Choroid plexus epithelial cell (primary cell): ENCODE results near the gene DROSHA.

Experiments used
- DNase-seq: peaks from one replicate; pipeline ENCODE4 v3.0.0-alpha.2; 2010; ENCODE audit warnings: low read depth
- H3K4me3 ChIP-seq: 2 replicates; pipeline ENCODE4 v1.5.1; 2011; ENCODE audit warnings: low read depth, mild to moderate bottlenecking, control low read depth, low read length, moderate library complexity
- CTCF ChIP-seq: conservative IDR thresholded peaks from 2 replicates; pipeline ENCODE4 v1.5.1; 2011; ENCODE audit warnings: low read depth, mild to moderate bottlenecking, control low read depth, inconsistent platforms, low read length, moderate library complexity

DROSHA gene

GRCh38 chr5:31471040-31471439, 60.9 kb downstream of the DROSHA start:
- TF ChIP-seq CTCF = no peak
- no peak overlapping the region for H3K4me3 ChIP-seq
- DNase-seq = no peak

GRCh38 chr5:31470608-31471007, 61.3 kb downstream of the DROSHA start:
- H3K4me3 ChIP-seq = no peak overlapping the region
- DNase-seq = peak; percentile 38
- TF ChIP-seq CTCF = no peak

GRCh38 chr5:31469886-31470285, 62.0 kb downstream of the DROSHA start:
- no peak overlapping the region for H3K4me3 ChIP-seq
- peak; percentile 34 for DNase-seq
- no peak for TF ChIP-seq CTCF

GRCh38 chr5:31469466-31469865, 62.4 kb downstream of the DROSHA start:
- TF ChIP-seq CTCF = no peak
- no peak overlapping the region for H3K4me3 ChIP-seq

GRCh38 chr5:31465291-31465690, 66.6 kb downstream of the DROSHA start:
- H3K4me3 ChIP-seq = no peak overlapping the region
- no peak for TF ChIP-seq CTCF
- DNase-seq = no peak

More at GRCh38 chr5:31469466-31469865, 62.4 kb downstream of the DROSHA start:
- no peak for DNase-seq

GRCh38 chr5:31464081-31464480, 67.8 kb downstream of the DROSHA start:
- no peak for DNase-seq
- H3K4me3 ChIP-seq = no peak overlapping the region
- TF ChIP-seq CTCF = no peak

GRCh38 chr5:31463351-31463750, 68.5 kb downstream of the DROSHA start:
- DNase-seq = peak; percentile 21
- no peak for TF ChIP-seq CTCF
- H3K4me3 ChIP-seq = no peak overlapping the region
